Measurements from ENCODE around the gene CEP72.

- TF ChIP-seq CTCF (IDR thresholded peaks at IDR 0.05) = no peak
- TF ChIP-seq EZH2 (IDR thresholded peaks at IDR 0.05) = no peak
- no peak for TF ChIP-seq EZH2phosphoT487 (IDR thresholded peaks at IDR 0.05)
Observed at GRCh38 chr5:579211-579610, 32.9 kb upstream of the CEP72 start.
